Measurements from ENCODE around the gene GPR18. TPM values are rescaled to one million over a fixed set of nuclear protein-coding genes. Genes with fewer than 3 reads are reported as not detected.

The GPR18 gene
- total RNA-seq, 2 experiments from 2014 or later = 10.9 to 13.7 TPM

DNA sequence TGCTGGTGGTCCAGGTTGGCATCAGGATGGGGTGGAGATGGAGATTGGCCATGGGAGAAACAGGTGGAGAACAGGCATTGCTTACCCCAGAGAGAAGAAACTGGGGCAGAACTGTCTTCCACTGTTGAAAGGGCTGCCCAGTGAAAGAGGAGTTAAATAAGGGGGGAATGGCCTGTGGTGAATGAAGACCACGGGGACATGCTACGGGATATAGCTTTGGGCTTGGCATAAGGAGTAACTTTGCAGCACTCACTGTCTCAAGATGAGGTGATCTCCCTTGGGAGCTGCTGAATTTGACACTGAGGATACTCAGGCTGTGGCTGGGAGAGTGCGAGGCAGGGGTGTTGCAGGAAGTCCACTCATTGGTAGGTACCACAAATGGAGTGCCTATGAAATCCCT lies 10.6 kb upstream of the GPR18 start:
- no peaks in the 10 kb centered on the region for H3K9me2 ChIP-seq (ENCODE audit: insufficient read depth, low read length)
- TF ChIP-seq CTCF (conservative IDR thresholded peaks at IDR 0.05; ENCODE audit: low read length) (no peak), EZH2phosphoT487 (IDR thresholded peaks at IDR 0.05; ENCODE audit: borderline replicate concordance, low read depth, low read length) (no peak)
- POLR2A ChIA-PET = interaction anchor here (0.5 to 1.9 kb wide), 6 partner anchors 69 to 168 kb away, joined by 3 to 4 read pairs (median 4); partner anchors contain the start of gene UBAC2
- BruUV-seq (replicated peaks) = no TSS peak
- intact Hi-C loops (cut with micrococcal nuclease; ENCODE audit: unreplicated experiment) = loop anchor here (1.0 to 10.0 kb wide), 3 partner anchors 118 to 424 kb away; no protein-coding TSS in a partner anchor
- H3K27ac ChIP-seq (ENCODE audit: low read depth, low read length, poor library complexity, severe bottlenecking) = no peak overlapping the region
- no peak overlapping the region for H3K4me2 ChIP-seq (ENCODE audit: low read length)
- H4K20me1 ChIP-seq (ENCODE audit: insufficient read depth, low read length) = peaks cover 5% of the 10 kb centered on the region; the same call in 1 of the 2 replicates
- H3K36me3 ChIP-seq (ENCODE audit: insufficient read depth, low read length) = peaks cover 9% of the 10 kb centered on the region
- CTCF ChIA-PET (ENCODE audit: unreplicated experiment) = interaction anchor here (1.4 kb wide), 2 partner anchors 92 to 119 kb away, joined by 4 to 5 read pairs; no protein-coding TSS in a partner anchor
- no peak overlapping the region for H3K4me3 ChIP-seq (ENCODE audit: low read depth, low read length, poor library complexity, severe bottlenecking)
- H2AFZ ChIP-seq (ENCODE audit: low read length) = no peak overlapping the region
- no peaks in the 10 kb centered on the region for H3K79me2 ChIP-seq (ENCODE audit: insufficient read depth, low read depth, low read length)
- no peaks in the 10 kb centered on the region for H3K9me3 ChIP-seq (ENCODE audit: low read length)
- peaks cover 32% of the 10 kb centered on the region for H3K4me1 ChIP-seq (ENCODE audit: insufficient read depth, low read length, poor library complexity, severe bottlenecking)
- DNase-seq (ENCODE audit: low spot score) = no peak

DNA sequence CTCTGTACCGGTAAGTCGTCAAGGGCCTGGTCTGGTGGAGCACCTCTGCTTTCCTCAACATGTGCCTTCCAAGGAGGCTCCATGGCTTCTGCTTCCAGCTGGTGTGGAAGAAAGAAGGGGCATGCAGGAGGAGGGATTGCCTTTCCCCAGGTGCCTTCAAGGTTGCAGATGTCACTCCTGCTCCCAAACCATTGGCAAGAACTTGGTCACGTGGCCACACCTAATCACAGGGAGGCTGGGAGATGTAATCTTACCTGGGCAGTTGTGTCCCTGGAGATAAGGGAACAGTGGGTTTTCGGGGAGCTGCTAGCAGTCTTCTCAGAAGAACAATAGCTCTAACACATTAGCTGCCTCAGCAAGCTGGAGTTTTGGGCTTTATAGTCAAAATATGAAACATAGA lies 9.7 kb upstream of the GPR18 start:
- Histone ChIP-seq H3K4me1 (ENCODE audit: insufficient read depth, low read length, poor library complexity, severe bottlenecking) (peaks cover 41% of the 10 kb centered on the region), H3K4me2 (ENCODE audit: low read length) (no peak overlapping the region), H3K9me2 (ENCODE audit: insufficient read depth, low read length) (no peaks in the 10 kb centered on the region), H3K36me3 (ENCODE audit: insufficient read depth, low read length) (peaks cover 9% of the 10 kb centered on the region), H3K27ac (ENCODE audit: low read depth, low read length, poor library complexity, severe bottlenecking) (no peak overlapping the region), H2AFZ (ENCODE audit: low read length) (no peak overlapping the region), H3K79me2 (ENCODE audit: insufficient read depth, low read depth, low read length) (no peaks in the 10 kb centered on the region), H3K9me3 (ENCODE audit: low read length) (no peaks in the 10 kb centered on the region), H3K4me3 (ENCODE audit: low read depth, low read length, poor library complexity, severe bottlenecking) (no peak overlapping the region), H4K20me1 (ENCODE audit: insufficient read depth, low read length) (peaks cover 5% of the 10 kb centered on the region; the same call in 1 of the 2 replicates)
- BruUV-seq (replicated peaks) = no TSS peak
- TF ChIP-seq EZH2phosphoT487 (IDR thresholded peaks at IDR 0.05; ENCODE audit: borderline replicate concordance, low read depth, low read length) (no peak), CTCF (conservative IDR thresholded peaks at IDR 0.05; ENCODE audit: low read length) (no peak)
- ChIA-PET CTCF (ENCODE audit: unreplicated experiment) (no interaction called here), POLR2A (interaction anchor here (0.5 to 1.9 kb wide), 3 partner anchors 66 to 91 kb away, joined by 3 to 4 read pairs (median 4); partner anchors contain the start of gene UBAC2)
- intact Hi-C loops (cut with micrococcal nuclease; ENCODE audit: unreplicated experiment) = loop anchor here (2.0 to 10.0 kb wide), 3 partner anchors 67 to 423 kb away; partner anchors contain the start of gene UBAC2
- DNase-seq (ENCODE audit: low spot score) = no peak

DNA sequence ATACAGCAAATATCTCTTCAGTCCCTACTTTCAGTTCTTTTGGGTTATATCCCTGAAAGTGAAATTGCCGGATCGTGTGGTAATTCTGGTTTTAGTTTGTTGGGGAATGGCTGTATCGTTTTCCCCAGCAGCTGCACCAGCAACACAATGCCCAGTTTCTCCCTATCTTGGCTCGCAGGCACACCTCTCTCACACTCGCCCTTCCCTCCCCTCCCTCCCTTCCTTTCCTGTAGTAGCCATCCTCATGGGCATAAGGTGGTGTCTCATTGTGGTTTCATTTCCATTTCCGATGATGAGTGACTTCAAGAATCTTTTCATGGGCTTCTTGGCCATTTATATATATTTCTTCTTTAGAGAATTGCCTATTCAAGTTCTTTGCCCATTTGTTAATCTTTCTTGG lies 8.6 kb upstream of the GPR18 start:
- Histone ChIP-seq H3K4me3 (ENCODE audit: low read depth, low read length, poor library complexity, severe bottlenecking) (no peak overlapping the region), H3K4me2 (ENCODE audit: low read length) (no peak overlapping the region), H3K27ac (ENCODE audit: low read depth, low read length, poor library complexity, severe bottlenecking) (no peak overlapping the region), H2AFZ (ENCODE audit: low read length) (no peak overlapping the region), H3K4me1 (ENCODE audit: insufficient read depth, low read length, poor library complexity, severe bottlenecking) (peaks cover 52% of the 10 kb centered on the region), H3K79me2 (ENCODE audit: insufficient read depth, low read depth, low read length) (no peaks in the 10 kb centered on the region), H3K9me2 (ENCODE audit: insufficient read depth, low read length) (no peaks in the 10 kb centered on the region), H4K20me1 (ENCODE audit: insufficient read depth, low read length) (peaks cover 5% of the 10 kb centered on the region; the same call in 1 of the 2 replicates), H3K36me3 (ENCODE audit: insufficient read depth, low read length) (peaks cover 3% of the 10 kb centered on the region; the same call in 1 of the 2 replicates), H3K9me3 (ENCODE audit: low read length) (no peaks in the 10 kb centered on the region)
- ChIA-PET CTCF (ENCODE audit: unreplicated experiment) (interaction anchor here (3.3 kb wide), 1 partner anchor 90 kb away, joined by 18 read pairs; no protein-coding TSS in a partner anchor), POLR2A (interaction anchor here (0.8 to 1.9 kb wide), 3 partner anchors 65 to 90 kb away, joined by 4 to 6 read pairs (median 4); no protein-coding TSS in a partner anchor)
- no peak for TF ChIP-seq CTCF (conservative IDR thresholded peaks at IDR 0.05; ENCODE audit: low read length)
- no peak for TF ChIP-seq EZH2phosphoT487 (IDR thresholded peaks at IDR 0.05; ENCODE audit: borderline replicate concordance, low read depth, low read length)
- intact Hi-C loops (cut with micrococcal nuclease; ENCODE audit: unreplicated experiment) = loop anchor here (1.0 to 10.0 kb wide), 4 partner anchors 66 to 422 kb away; partner anchors contain the start of gene UBAC2
- no peak for DNase-seq (ENCODE audit: low spot score)
- BruUV-seq (replicated peaks) = no TSS peak

Data from OCI-LY7 (cell line).